Ascending aorta (tissue), 2 donors: Measurements from ENCODE around the gene INPP5A. TPM values are rescaled to one million over a fixed set of nuclear protein-coding genes. Genes with fewer than 3 reads are reported as not detected.

Experiments used
- DNase-seq, 2 donors: peaks; one replicate each; pipeline ENCODE4 v3.0.0-alpha.2; 2019; ENCODE audit warnings: low spot score in 2 of 2
- H3K27ac ChIP-seq, 2 donors: fragments of 200-600 bp; sonication (generic); one replicate each; pipeline ENCODE4 v1.5.1; 2016 to 2017; ENCODE audit warnings: mild to moderate bottlenecking in 1 of 2
- H3K27me3 ChIP-seq: fragments of 200-600 bp; sonication (generic); one replicate; pipeline ENCODE4 v1.5.1; 2017
- H3K36me3 ChIP-seq, 2 donors: fragments of 200-600 bp; sonication (generic); one replicate each; pipeline ENCODE4 v1.5.1; 2016
- H3K4me1 ChIP-seq, 2 donors: fragments of 200-600 bp; sonication (generic); one replicate each; pipeline ENCODE4 v1.5.1; 2016 to 2017; ENCODE audit warnings: mild to moderate bottlenecking in 1 of 2
- H3K4me3 ChIP-seq, 2 donors: fragments of 200-600 bp; sonication (generic); one replicate each; pipeline ENCODE4 v1.5.1; 2016 to 2017; ENCODE audit warnings: mild to moderate bottlenecking in 1 of 2
- H3K9me3 ChIP-seq, 2 donors: fragments of 200-600 bp; sonication (generic); one replicate each; pipeline ENCODE4 v1.5.1; 2016
- CTCF ChIP-seq, 3 experiments: fragments of 200-600 bp in 2 of 3; fragments of 450-650 bp in 1 of 3; sonication (generic) in 2 of 3; IDR thresholded peaks; one replicate each; pipeline ENCODE4 v1.5.1; 2016 to 2019; ENCODE audit warnings: antibody characterized with exemption in 3 of 3, mild to moderate bottlenecking in 1 of 3, moderate library complexity in 1 of 3
- intact Hi-C: fragments of 100-400 bp; cut with DNase I; formaldehyde crosslinking; loops from one replicate; pipeline ENCODE4 v1.15.1; 2023
- total RNA-seq: library from RNA; depleted of rRNA; stranded (reverse); fragments of >200 nt; gene quantifications from one replicate; pipeline ENCODE4 v1.1.0, GENCODE V29; 2016

Gene INPP5A
- total RNA-seq, 1 donor from 2014 or later = 81.2 TPM

GRCh38 chr10:132710746-132711612 lies 173.4 kb downstream of the INPP5A start:
- H3K4me1 ChIP-seq = no peaks in the 10 kb centered on the region
- no peaks in the 10 kb centered on the region for H3K27me3 ChIP-seq
- intact Hi-C loops = no loop called here
- no peak overlapping the region for H3K4me3 ChIP-seq
- peaks cover 20 to 57% of the 10 kb centered on the region in 2 donors for H3K36me3 ChIP-seq
- H3K27ac ChIP-seq = no peak overlapping the region
- DNase-seq = peak in 1 of 2 donors; percentile 56
- TF ChIP-seq CTCF (IDR thresholded peaks at IDR 0.05) = no peak
- peaks cover 0 to 1% of the 10 kb centered on the region in 2 donors for H3K9me3 ChIP-seq

GRCh38 chr10:132711613-132712121 lies 174.1 kb downstream of the INPP5A start:
- Histone ChIP-seq H3K9me3 (no peaks in the 10 kb centered on the region), H3K4me1 (no peaks in the 10 kb centered on the region), H3K4me3 (no peak overlapping the region), H3K27me3 (no peaks in the 10 kb centered on the region), H3K36me3 (peaks cover 26 to 60% of the 10 kb centered on the region in 2 donors), H3K27ac (no peak overlapping the region)
- intact Hi-C loops = no loop called here
- TF ChIP-seq CTCF (IDR thresholded peaks at IDR 0.05) = no peak
- no peak for DNase-seq

GRCh38 chr10:132712291-132712690 lies 174.7 kb downstream of the INPP5A start:
- Histone ChIP-seq H3K4me1 (no peaks in the 10 kb centered on the region), H3K27ac (no peak overlapping the region), H3K4me3 (no peak overlapping the region), H3K9me3 (no peaks in the 10 kb centered on the region), H3K27me3 (no peaks in the 10 kb centered on the region), H3K36me3 (peaks cover 26 to 62% of the 10 kb centered on the region in 2 donors)
- peak in 1 of 2 donors; percentile 30 for DNase-seq
- no peak for TF ChIP-seq CTCF (IDR thresholded peaks at IDR 0.05)
- intact Hi-C loops = no loop called here

- Histone ChIP-seq H3K36me3 (peaks cover 26 to 62% of the 10 kb centered on the region in 2 donors), H3K27ac (no peak overlapping the region), H3K27me3 (no peaks in the 10 kb centered on the region), H3K9me3 (no peaks in the 10 kb centered on the region), H3K4me1 (no peaks in the 10 kb centered on the region), H3K4me3 (no peak overlapping the region)
- no peak for DNase-seq
- intact Hi-C loops = no loop called here
- TF ChIP-seq CTCF (IDR thresholded peaks at IDR 0.05) = no peak
Observed at GRCh38 chr10:132712743-132713142, 175.2 kb downstream of the INPP5A start.

- Histone ChIP-seq H3K9me3 (no peaks in the 10 kb centered on the region), H3K4me1 (no peaks in the 10 kb centered on the region), H3K4me3 (no peak overlapping the region), H3K27me3 (no peaks in the 10 kb centered on the region), H3K36me3 (peaks cover 22 to 59% of the 10 kb centered on the region in 2 donors), H3K27ac (no peak overlapping the region)
- no peak for TF ChIP-seq CTCF (IDR thresholded peaks at IDR 0.05)
- DNase-seq = peak in 1 of 2 donors; percentile 58
- intact Hi-C loops = no loop called here
Observed at GRCh38 chr10:132713421-132714095, 176.0 kb downstream of the INPP5A start.
